Measurements from ENCODE around the gene TAC4.

TAC4 gene

DNA sequence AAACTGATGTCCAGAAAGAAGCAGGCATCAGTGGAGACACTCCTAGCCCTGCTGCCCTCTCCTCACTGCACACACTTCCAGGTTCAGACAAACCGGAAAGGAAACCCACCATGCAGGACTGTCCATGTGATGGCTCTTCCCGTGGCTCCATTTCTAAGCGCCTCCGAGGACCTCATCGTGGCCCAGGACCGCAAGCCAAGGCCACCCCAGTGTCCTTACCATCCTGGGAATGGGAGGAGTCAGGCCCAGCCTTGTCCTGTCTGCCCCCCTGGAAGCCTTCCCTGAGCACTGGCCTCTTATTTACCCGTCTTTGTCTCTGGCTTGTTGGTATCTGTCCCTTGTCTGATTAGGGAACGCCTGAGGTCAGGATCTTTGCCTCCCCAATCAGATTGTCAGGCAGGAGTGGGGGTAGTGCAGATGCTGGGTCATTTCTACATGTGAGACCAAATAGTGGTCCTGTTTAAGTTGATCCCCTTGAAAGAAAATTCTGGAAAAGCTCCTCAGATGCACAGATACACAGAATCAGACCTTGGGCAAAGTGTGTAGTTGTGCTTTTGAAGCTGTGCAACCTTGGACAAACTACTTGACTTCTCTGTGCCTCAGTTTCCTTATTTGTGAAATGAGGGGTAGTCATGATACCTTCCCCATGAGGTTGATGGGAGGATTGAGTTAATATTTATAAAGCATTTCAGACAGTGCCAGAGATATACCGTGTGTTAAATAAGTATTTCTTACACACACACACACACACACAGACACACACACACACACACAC is 744 bp downstream of the TAC4 start:
- no peaks in the 10 kb centered on the region for H3K36me3 Mint-ChIP-seq (ENCODE audit: low read depth)

DNA sequence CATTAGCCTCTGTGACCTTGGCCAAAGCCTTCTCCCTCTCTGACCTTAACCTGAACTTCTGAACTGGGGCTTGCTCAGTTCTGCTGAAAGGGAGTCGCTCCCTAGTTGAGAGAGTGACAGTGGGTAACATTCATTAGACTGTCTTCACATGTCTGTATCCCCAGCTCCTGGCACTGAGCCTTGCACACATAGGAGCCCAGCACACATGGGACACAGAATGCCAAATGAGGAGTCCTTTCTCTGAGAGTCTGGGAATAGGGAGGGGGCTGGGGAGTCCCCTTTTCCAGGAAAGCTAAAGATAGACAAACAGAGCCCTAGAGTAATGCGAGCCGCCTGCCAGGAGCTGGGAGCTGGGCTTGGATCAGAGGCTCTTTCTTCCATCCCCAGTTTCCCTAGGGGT is 2.5 kb downstream of the TAC4 start:
- Mint-ChIP-seq H3K36me3 (ENCODE audit: low read depth) (no peaks in the 10 kb centered on the region), H3K9me3 (no peaks in the 10 kb centered on the region), H3K4me3 (no peak overlapping the region), H3K27me3 (ENCODE audit: low read depth) (peaks cover 24% of the 10 kb centered on the region), H3K4me1 (peaks cover 9% of the 10 kb centered on the region), H3K27ac (no peak overlapping the region)
- TF ChIP-seq, protein P1, sequence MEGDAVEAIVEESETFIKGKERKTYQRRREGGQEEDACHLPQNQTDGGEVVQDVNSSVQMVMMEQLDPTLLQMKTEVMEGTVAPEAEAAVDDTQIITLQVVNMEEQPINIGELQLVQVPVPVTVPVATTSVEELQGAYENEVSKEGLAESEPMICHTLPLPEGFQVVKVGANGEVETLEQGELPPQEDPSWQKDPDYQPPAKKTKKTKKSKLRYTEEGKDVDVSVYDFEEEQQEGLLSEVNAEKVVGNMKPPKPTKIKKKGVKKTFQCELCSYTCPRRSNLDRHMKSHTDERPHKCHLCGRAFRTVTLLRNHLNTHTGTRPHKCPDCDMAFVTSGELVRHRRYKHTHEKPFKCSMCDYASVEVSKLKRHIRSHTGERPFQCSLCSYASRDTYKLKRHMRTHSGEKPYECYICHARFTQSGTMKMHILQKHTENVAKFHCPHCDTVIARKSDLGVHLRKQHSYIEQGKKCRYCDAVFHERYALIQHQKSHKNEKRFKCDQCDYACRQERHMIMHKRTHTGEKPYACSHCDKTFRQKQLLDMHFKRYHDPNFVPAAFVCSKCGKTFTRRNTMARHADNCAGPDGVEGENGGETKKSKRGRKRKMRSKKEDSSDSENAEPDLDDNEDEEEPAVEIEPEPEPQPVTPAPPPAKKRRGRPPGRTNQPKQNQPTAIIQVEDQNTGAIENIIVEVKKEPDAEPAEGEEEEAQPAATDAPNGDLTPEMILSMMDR (IDR thresholded peaks at IDR 0.05; ENCODE audit: unreplicated experiment in 3 of 3), result no peak

More for the DNA sequence above, 744 bp downstream of the TAC4 start:
- Mint-ChIP-seq H3K9me3 (no peaks in the 10 kb centered on the region), H3K27ac (peak overlapping the region in 1 of 3 experiments; percentile 10), H3K4me1 (peaks cover 13% of the 10 kb centered on the region), H3K4me3 (no peak overlapping the region), H3K27me3 (ENCODE audit: low read depth) (peaks cover 40% of the 10 kb centered on the region)
- TF ChIP-seq, protein P1 (IDR thresholded peaks at IDR 0.05; ENCODE audit: unreplicated experiment in 3 of 3), result no peak

DNA sequence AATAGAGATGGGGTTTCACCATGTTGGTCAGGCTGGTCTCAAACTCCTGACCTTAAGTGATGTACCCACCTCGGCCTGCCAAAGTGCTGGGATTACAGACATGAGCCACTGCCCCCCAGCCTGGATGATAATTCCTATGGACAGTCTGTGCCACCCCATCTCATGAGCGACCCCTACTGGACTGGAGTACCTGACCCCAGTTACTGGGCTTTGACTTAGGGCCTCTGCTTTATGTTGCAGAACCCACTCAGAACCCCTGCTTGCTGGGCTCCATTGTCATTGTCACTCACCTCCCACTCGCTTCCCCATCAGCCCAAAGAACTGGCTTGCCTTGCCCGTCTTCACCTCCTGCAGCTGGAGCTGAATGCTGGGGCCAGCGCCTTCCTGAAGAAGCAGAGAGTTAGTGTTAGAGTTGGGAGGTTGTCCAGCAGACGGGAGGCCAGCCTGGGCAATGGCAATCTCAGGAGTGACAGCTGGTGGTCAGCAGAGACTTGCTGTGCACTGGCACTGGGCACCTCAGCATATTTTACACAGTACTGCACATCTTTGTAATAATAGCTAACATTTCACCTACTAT is 4.0 kb downstream of the TAC4 start:
- no peaks in the 10 kb centered on the region for H3K36me3 Mint-ChIP-seq (ENCODE audit: low read depth)
- H3K4me3 Mint-ChIP-seq, result no peak overlapping the region
- TF ChIP-seq, protein P1 (IDR thresholded peaks at IDR 0.05; ENCODE audit: unreplicated experiment in 3 of 3), result no peak
- H3K27ac Mint-ChIP-seq, result no peak overlapping the region
- H3K9me3 Mint-ChIP-seq, result no peaks in the 10 kb centered on the region
- peaks cover 12% of the 10 kb centered on the region for H3K27me3 Mint-ChIP-seq (ENCODE audit: low read depth)
- H3K4me1 Mint-ChIP-seq, result peaks cover 9% of the 10 kb centered on the region

DNA sequence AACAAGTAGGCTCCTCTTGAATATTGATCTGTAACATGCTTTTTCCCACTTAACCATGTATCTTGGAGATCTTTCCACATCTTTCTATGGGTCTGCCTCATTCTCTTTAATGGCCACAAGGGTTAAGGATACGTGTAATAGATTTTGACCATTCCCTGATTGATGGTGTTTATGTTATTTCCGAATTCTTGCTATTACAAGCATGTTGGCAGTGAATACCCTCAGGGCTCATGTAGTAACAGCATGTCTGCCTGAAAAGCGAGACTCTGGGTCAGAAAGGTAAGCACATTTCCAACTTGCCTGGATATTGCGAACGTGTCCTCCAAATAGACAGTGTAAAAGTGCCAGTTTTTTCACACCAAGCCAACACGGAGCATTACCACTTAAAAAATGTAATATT is 5.0 kb downstream of the TAC4 start:
- Mint-ChIP-seq H3K27me3 (ENCODE audit: low read depth) (peaks cover 10% of the 10 kb centered on the region), H3K27ac (no peak overlapping the region), H3K9me3 (no peaks in the 10 kb centered on the region), H3K36me3 (ENCODE audit: low read depth) (no peaks in the 10 kb centered on the region), H3K4me1 (peaks cover 9% of the 10 kb centered on the region), H3K4me3 (no peak overlapping the region)
- TF ChIP-seq, protein P1 (IDR thresholded peaks at IDR 0.05; ENCODE audit: unreplicated experiment in 3 of 3), result no peak

DNA sequence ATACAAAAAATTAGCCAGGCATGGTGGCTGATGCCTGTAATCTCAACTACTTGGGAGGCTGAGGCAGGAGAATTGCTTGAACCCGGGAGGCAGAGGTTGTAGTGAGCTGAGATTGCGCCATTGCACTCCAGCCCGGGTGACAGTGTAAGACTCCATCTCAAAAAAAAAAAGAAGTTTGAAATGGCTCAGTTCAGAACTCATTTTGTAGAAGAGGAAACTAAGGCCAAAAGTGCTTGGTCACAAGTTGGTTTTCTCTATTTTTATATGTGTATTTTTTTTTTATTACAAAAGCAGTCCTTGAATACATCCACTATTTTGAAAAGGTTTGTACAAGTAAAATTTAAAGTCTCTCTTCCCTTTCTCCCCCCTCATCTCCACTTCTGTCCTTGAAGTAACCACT is 5.5 kb downstream of the TAC4 start:
- Mint-ChIP-seq H3K27me3 (ENCODE audit: low read depth) (peaks cover 5% of the 10 kb centered on the region), H3K4me1 (peaks cover 9% of the 10 kb centered on the region), H3K36me3 (ENCODE audit: low read depth) (no peaks in the 10 kb centered on the region), H3K4me3 (no peak overlapping the region), H3K27ac (no peak overlapping the region), H3K9me3 (no peaks in the 10 kb centered on the region)
- TF ChIP-seq, protein P1 (IDR thresholded peaks at IDR 0.05; ENCODE audit: unreplicated experiment in 3 of 3), result no peak

DNA sequence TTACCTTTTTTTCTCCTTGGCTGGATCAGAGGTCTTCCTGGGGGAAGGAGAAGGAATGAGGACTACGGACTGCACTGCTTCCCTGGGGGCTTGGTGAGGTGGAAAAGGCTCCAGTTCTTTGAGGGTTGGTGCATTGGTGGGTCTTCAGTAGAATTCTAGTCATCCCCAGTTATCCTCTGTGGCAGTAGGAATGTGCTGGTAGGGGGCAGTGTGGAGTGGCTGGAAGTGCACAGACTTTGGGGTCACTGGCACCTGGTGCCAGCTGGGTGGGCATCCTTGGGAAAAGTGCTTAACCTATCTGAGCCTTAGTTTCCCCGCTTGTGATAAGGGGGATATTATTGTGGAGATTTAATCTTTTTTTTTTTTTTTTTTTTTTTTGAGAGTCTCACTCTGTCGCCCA is 6.3 kb downstream of the TAC4 start:
- no peak overlapping the region for H3K4me3 Mint-ChIP-seq
- no peaks in the 10 kb centered on the region for H3K9me3 Mint-ChIP-seq
- TF ChIP-seq, protein P1 (IDR thresholded peaks at IDR 0.05; ENCODE audit: unreplicated experiment in 3 of 3), result no peak
- H3K27me3 Mint-ChIP-seq (ENCODE audit: low read depth), result no peaks in the 10 kb centered on the region
- no peak overlapping the region for H3K27ac Mint-ChIP-seq
- peaks cover 9% of the 10 kb centered on the region for H3K4me1 Mint-ChIP-seq
- no peaks in the 10 kb centered on the region for H3K36me3 Mint-ChIP-seq (ENCODE audit: low read depth)
